Glutamatergic neuron (in vitro differentiated cells): Measurements from ENCODE around the gene PCNX3. TPM values are rescaled to one million over a fixed set of nuclear protein-coding genes. Genes with fewer than 3 reads are reported as not detected.

Experiments used
- DNase-seq: peaks from one replicate; pipeline ENCODE4 v3.0.0; 2022
- H3K27ac Mint-ChIP-seq: one replicate; pipeline ENCODE4 v1.8.0; 2020; ENCODE audit warnings: mild to moderate bottlenecking, mixed read lengths, inconsistent platforms; ENCODE audit not compliant: unreplicated experiment
- H3K27me3 Mint-ChIP-seq: one replicate; pipeline ENCODE4 v1.8.0; 2020; ENCODE audit warnings: mild to moderate bottlenecking, moderate library complexity, mixed read lengths, inconsistent platforms; ENCODE audit not compliant: unreplicated experiment
- H3K36me3 Mint-ChIP-seq: one replicate; pipeline ENCODE4 v1.8.0; 2020; ENCODE audit warnings: mild to moderate bottlenecking, mixed read lengths, inconsistent platforms; ENCODE audit not compliant: unreplicated experiment
- H3K4me1 Mint-ChIP-seq: one replicate; pipeline ENCODE4 v1.8.0; 2020; ENCODE audit warnings: mild to moderate bottlenecking, low read depth, mixed read lengths, inconsistent platforms; ENCODE audit not compliant: unreplicated experiment
- H3K4me3 Mint-ChIP-seq: one replicate; pipeline ENCODE4 v1.8.0; 2020; ENCODE audit warnings: mild to moderate bottlenecking, mixed read lengths, inconsistent platforms; ENCODE audit not compliant: unreplicated experiment
- H3K9me3 Mint-ChIP-seq: one replicate; pipeline ENCODE4 v1.8.0; 2020; ENCODE audit warnings: mild to moderate bottlenecking, moderate library complexity, mixed read lengths, inconsistent platforms; ENCODE audit not compliant: unreplicated experiment
- CTCF ChIP-seq: fragments of 200-600 bp; sonication (generic); IDR thresholded peaks from one replicate; pipeline ENCODE4 v1.5.0; 2021; ENCODE audit not compliant: partially characterized antibody, unreplicated experiment
- total RNA-seq: library from RNA; stranded (reverse); fragmentation: NEBNext Ultra II Directional; extraction: Animal tissue kit (Norgen Biotek cat#: 25700); gene quantifications from one replicate; pipeline ENCODE4 v1.2.1, GENCODE V29; 2021; ENCODE audit not compliant: unreplicated experiment

The PCNX3 gene
- total RNA-seq, 1 donor from 2014 or later = 43.3 TPM

- H3K36me3 Mint-ChIP-seq = no peaks in the 10 kb centered on the region
- H3K9me3 Mint-ChIP-seq = peaks cover 7% of the 10 kb centered on the region
- no peak for TF ChIP-seq CTCF
- H3K27ac Mint-ChIP-seq = no peak overlapping the region
- H3K27me3 Mint-ChIP-seq = peaks cover 12% of the 10 kb centered on the region
- no peak for DNase-seq
- peaks cover 5% of the 10 kb centered on the region for H3K4me1 Mint-ChIP-seq
- H3K4me3 Mint-ChIP-seq = no peak overlapping the region
These were observed 28.4 kb downstream of the PCNX3 start for GRCh38 chr11:65643971-65644370.

GRCh38 chr11:65644837-65645236, 29.3 kb downstream of the PCNX3 start:
- Mint-ChIP-seq H3K27ac (no peak overlapping the region), H3K36me3 (no peaks in the 10 kb centered on the region), H3K27me3 (peaks cover 11% of the 10 kb centered on the region), H3K4me1 (peaks cover 4% of the 10 kb centered on the region), H3K9me3 (peaks cover 7% of the 10 kb centered on the region), H3K4me3 (no peak overlapping the region)
- no peak for TF ChIP-seq CTCF
- no peak for DNase-seq

GRCh38 chr11:65645710-65646109, 30.1 kb downstream of the PCNX3 start:
- Mint-ChIP-seq H3K36me3 (no peaks in the 10 kb centered on the region), H3K27me3 (peaks cover 11% of the 10 kb centered on the region), H3K27ac (no peak overlapping the region), H3K4me1 (peaks cover 7% of the 10 kb centered on the region), H3K9me3 (peaks cover 7% of the 10 kb centered on the region), H3K4me3 (no peak overlapping the region)
- no peak for DNase-seq
- no peak for TF ChIP-seq CTCF

- Mint-ChIP-seq H3K4me1 (peaks cover 7% of the 10 kb centered on the region), H3K27me3 (peaks cover 13% of the 10 kb centered on the region), H3K4me3 (no peak overlapping the region), H3K9me3 (peaks cover 8% of the 10 kb centered on the region), H3K36me3 (no peaks in the 10 kb centered on the region), H3K27ac (no peak overlapping the region)
- DNase-seq = no peak
- no peak for TF ChIP-seq CTCF
These were observed 30.8 kb downstream of the PCNX3 start for GRCh38 chr11:65646288-65646957.

- Mint-ChIP-seq H3K27ac (no peak overlapping the region), H3K9me3 (peaks cover 14% of the 10 kb centered on the region), H3K27me3 (peaks cover 15% of the 10 kb centered on the region), H3K4me1 (peaks cover 6% of the 10 kb centered on the region), H3K36me3 (no peaks in the 10 kb centered on the region), H3K4me3 (no peak overlapping the region)
- no peak for TF ChIP-seq CTCF
- DNase-seq = peak; percentile 57
These were observed 31.6 kb downstream of the PCNX3 start for GRCh38 chr11:65646958-65647701.
